ENCODE data around the gene LDAH.

LDAH gene

DNA sequence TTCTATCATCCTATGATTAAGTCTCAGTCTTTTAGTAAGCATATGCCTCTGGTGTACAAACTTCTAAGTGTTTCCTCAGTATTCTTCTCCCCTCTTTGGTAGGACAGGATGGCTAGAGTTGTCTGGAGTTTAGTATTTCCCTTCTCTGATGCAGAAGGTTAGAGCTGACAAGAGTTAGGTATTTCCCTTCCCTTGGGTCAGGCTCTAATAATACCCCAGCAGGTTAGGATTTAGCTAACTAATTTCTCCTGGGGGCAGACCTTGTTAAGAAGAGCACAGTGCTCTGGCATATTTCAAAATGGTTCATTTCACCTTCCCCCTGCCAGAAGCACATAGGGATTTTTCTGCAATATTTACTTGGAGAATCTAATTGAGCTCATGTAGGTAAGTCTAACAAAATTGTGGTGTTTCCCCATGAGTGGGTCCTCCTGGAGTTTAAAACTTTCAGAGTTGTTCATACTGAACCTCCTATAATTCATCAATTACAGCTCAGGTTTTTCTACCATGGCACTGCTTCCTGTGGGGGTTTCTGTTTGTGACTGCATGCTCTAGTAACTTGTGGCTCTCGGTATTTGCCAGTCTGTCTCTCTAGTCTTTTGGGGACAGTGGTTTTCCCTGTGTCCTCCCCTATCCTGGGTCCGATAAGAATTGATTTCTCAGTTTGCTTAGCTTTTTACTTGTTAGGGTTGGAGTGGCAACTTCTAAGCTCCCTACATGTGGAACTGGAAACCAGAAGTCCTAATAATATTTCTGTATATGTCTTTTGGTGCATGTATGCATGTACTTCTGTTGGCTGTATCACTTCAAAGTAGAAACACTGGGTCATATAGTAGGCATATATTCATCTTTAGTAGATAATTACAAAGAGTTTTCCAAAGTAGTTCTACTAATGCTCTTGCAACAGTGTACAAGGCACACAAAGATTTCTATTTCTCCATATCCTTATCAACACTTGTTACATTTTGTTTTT is 78.2 kb downstream of the LDAH start:
- no peak for ATAC-seq
- TF ChIP-seq, protein P1, sequence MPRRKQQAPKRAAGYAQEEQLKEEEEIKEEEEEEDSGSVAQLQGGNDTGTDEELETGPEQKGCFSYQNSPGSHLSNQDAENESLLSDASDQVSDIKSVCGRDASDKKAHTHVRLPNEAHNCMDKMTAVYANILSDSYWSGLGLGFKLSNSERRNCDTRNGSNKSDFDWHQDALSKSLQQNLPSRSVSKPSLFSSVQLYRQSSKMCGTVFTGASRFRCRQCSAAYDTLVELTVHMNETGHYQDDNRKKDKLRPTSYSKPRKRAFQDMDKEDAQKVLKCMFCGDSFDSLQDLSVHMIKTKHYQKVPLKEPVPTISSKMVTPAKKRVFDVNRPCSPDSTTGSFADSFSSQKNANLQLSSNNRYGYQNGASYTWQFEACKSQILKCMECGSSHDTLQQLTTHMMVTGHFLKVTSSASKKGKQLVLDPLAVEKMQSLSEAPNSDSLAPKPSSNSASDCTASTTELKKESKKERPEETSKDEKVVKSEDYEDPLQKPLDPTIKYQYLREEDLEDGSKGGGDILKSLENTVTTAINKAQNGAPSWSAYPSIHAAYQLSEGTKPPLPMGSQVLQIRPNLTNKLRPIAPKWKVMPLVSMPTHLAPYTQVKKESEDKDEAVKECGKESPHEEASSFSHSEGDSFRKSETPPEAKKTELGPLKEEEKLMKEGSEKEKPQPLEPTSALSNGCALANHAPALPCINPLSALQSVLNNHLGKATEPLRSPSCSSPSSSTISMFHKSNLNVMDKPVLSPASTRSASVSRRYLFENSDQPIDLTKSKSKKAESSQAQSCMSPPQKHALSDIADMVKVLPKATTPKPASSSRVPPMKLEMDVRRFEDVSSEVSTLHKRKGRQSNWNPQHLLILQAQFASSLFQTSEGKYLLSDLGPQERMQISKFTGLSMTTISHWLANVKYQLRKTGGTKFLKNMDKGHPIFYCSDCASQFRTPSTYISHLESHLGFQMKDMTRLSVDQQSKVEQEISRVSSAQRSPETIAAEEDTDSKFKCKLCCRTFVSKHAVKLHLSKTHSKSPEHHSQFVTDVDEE (CRISPR knock-in tag; IDR thresholded peaks at IDR 0.05), result no peak
- TF ChIP-seq TCF4 (CRISPR knock-in tag; IDR thresholded peaks at IDR 0.05; ENCODE audit: borderline replicate concordance), result no peak
- no peak for TF ChIP-seq ISL1 (CRISPR knock-in tag; IDR thresholded peaks at IDR 0.05)

DNA sequence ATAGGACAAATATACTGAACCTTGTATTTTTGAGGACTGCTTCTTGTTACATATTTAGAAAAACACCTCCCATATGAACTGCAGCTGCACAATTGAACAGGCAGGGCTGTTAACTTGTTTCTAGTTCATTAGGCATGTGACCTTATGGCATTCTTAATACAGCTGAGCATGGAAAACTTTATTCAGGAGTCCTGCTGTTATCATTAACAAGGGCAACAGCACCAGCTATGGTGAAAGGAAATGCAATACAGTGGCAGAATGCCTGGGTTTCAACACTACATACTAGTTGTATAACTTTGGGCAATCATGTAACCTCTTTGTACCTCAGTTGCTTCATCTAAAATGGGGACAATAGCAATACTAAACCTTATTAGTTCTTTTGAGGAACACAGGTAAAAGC is 84.1 kb downstream of the LDAH start:
- ATAC-seq, result no peak
- TF ChIP-seq, protein P2, sequence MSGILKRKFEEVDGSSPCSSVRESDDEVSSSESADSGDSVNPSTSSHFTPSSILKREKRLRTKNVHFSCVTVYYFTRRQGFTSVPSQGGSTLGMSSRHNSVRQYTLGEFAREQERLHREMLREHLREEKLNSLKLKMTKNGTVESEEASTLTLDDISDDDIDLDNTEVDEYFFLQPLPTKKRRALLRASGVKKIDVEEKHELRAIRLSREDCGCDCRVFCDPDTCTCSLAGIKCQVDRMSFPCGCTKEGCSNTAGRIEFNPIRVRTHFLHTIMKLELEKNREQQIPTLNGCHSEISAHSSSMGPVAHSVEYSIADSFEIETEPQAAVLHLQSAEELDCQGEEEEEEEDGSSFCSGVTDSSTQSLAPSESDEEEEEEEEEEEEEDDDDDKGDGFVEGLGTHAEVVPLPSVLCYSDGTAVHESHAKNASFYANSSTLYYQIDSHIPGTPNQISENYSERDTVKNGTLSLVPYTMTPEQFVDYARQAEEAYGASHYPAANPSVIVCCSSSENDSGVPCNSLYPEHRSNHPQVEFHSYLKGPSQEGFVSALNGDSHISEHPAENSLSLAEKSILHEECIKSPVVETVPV (CRISPR knock-in tag; IDR thresholded peaks at IDR 0.05), result no peak
- TF ChIP-seq ZNF70 (CRISPR knock-in tag; IDR thresholded peaks at IDR 0.05) (no peak), ZC3H10 (CRISPR knock-in tag; IDR thresholded peaks at IDR 0.05) (no peak), POU6F1 (CRISPR knock-in tag; IDR thresholded peaks at IDR 0.05; ENCODE audit: borderline replicate concordance, low read depth) (no peak), CSDC2 (CRISPR knock-in tag; IDR thresholded peaks at IDR 0.05) (no peak), ZNF565 (CRISPR knock-in tag; conservative IDR thresholded peaks at IDR 0.05; ENCODE audit: low read depth) (no peak), SNAI2 (CRISPR knock-in tag; IDR thresholded peaks at IDR 0.05) (no peak), GLIS3 (CRISPR knock-in tag; IDR thresholded peaks at IDR 0.05) (no peak), BACH2 (CRISPR knock-in tag; IDR thresholded peaks at IDR 0.05; ENCODE audit: borderline replicate concordance) (no peak), PATZ1 (CRISPR knock-in tag; IDR thresholded peaks at IDR 0.05; ENCODE audit: borderline replicate concordance) (no peak), RARB (CRISPR knock-in tag; IDR thresholded peaks at IDR 0.05) (no peak), ZFP30 (CRISPR knock-in tag; IDR thresholded peaks at IDR 0.05) (no peak), TOX (CRISPR knock-in tag; IDR thresholded peaks at IDR 0.05; ENCODE audit: borderline replicate concordance) (no peak)
- TF ChIP-seq, protein P3, sequence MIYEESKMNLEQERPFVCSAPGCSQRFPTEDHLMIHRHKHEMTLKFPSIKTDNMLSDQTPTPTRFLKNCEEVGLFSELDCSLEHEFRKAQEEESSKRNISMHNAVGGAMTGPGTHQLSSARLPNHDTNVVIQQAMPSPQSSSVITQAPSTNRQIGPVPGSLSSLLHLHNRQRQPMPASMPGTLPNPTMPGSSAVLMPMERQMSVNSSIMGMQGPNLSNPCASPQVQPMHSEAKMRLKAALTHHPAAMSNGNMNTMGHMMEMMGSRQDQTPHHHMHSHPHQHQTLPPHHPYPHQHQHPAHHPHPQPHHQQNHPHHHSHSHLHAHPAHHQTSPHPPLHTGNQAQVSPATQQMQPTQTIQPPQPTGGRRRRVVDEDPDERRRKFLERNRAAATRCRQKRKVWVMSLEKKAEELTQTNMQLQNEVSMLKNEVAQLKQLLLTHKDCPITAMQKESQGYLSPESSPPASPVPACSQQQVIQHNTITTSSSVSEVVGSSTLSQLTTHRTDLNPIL (CRISPR knock-in tag; IDR thresholded peaks at IDR 0.05; ENCODE audit: low read depth), result no peak

GRCh38 chr2:20737505-20737904 is 85.4 kb downstream of the LDAH start:
- ATAC-seq, result no peak
- TF ChIP-seq PATZ1 (CRISPR knock-in tag; IDR thresholded peaks at IDR 0.05; ENCODE audit: borderline replicate concordance) (no peak), ZC3H10 (CRISPR knock-in tag; IDR thresholded peaks at IDR 0.05) (no peak), TOX (CRISPR knock-in tag; IDR thresholded peaks at IDR 0.05; ENCODE audit: borderline replicate concordance) (no peak), POU6F1 (CRISPR knock-in tag; IDR thresholded peaks at IDR 0.05; ENCODE audit: borderline replicate concordance, low read depth) (no peak), ZFP3 (CRISPR knock-in tag; IDR thresholded peaks at IDR 0.05) (no peak), PPARA (CRISPR knock-in tag; IDR thresholded peaks at IDR 0.05; ENCODE audit: borderline replicate concordance) (no peak), RARB (CRISPR knock-in tag; IDR thresholded peaks at IDR 0.05) (no peak), ZNF565 (CRISPR knock-in tag; conservative IDR thresholded peaks at IDR 0.05; ENCODE audit: low read depth) (no peak), ARNTL (CRISPR knock-in tag; IDR thresholded peaks at IDR 0.05; ENCODE audit: borderline replicate concordance, low read depth) (no peak), ESRRG (CRISPR knock-in tag; IDR thresholded peaks at IDR 0.05) (no peak)
- TF ChIP-seq, protein P2 (CRISPR knock-in tag; IDR thresholded peaks at IDR 0.05), result no peak

Data from SK-N-SH treated with all-trans-retinoic acid at 6 μM for 48 hours (cell line).